ENCODE data around the gene SPRED1. TPM values are rescaled to one million over a fixed set of nuclear protein-coding genes. Genes with fewer than 3 reads are reported as not detected.

The SPRED1 gene
- total and polyA plus RNA-seq, 10 of the 15 experiments (the other 5 are each of a cell fraction or from before 2014, with no cell fraction given), result 0.08 to 2.6 (median 0.22) TPM

- Histone ChIP-seq H3K9ac (ENCODE audit: control insufficient read depth, insufficient read depth, low read length) (no peak overlapping the region), H2AFZ (ENCODE audit: control insufficient read depth, low read depth, low read length) (no peak overlapping the region), H3K4me2 (ENCODE audit: control insufficient read depth, insufficient read depth) (no peak overlapping the region), H4K20me1 (ENCODE audit: control insufficient read depth, insufficient read depth) (no peaks in the 10 kb centered on the region), H3K27ac (ENCODE audit: control insufficient read depth, insufficient read depth) (no peak overlapping the region), H3K9me3 (replicated peaks; ENCODE audit: control insufficient read depth, insufficient read depth, low read length) (no peaks in the 10 kb centered on the region; the same call in 2 of the 3 replicates), H3K4me3 (no peak overlapping the region), H3K79me2 (ENCODE audit: control insufficient read depth, insufficient read depth, low read length) (no peaks in the 10 kb centered on the region), H3K27me3 (replicated peaks in 1 of 2; ENCODE audit: control insufficient read depth in 2 of 2, insufficient read depth in 2 of 2, low read length in 1 of 2) (no peaks in the 10 kb centered on the region), H3K36me3 (ENCODE audit: control insufficient read depth in 2 of 2, insufficient read depth in 2 of 2, low read length in 1 of 2) (no peaks in the 10 kb centered on the region), H3K4me1 (ENCODE audit: control insufficient read depth, insufficient read depth, low read length) (no peaks in the 10 kb centered on the region)
- ChIA-PET CTCF (no interaction called here), SMC1A (ENCODE audit: uncharacterized antibody, unreplicated experiment) (no interaction called here), POLR2A (no interaction called here), RAD21 (ENCODE audit: unreplicated experiment) (no interaction called here)
- in situ Hi-C loops (cut with MboI) (no loop called here), intact Hi-C loops (cut with micrococcal nuclease; ENCODE audit: unreplicated experiment) (no loop called here)
- ATAC-seq (no peak), DNase-seq (ENCODE audit: low read depth, low spot score) (no peak), FAIRE-seq (no peak)
- no TSS peak for BruUV-seq (replicated peaks)
- 0% methylated on average over 3 of the region's 3 CpGs for WGBS (ENCODE audit: insufficient coverage, insufficient replicate concordance, low lambda C conversion rate, missing lambda C conversion rate)
- TF ChIP-seq POLR2A (IDR thresholded peaks at IDR 0.05; ENCODE audit: low read depth, low read length) (no peak), MEF2A (IDR thresholded peaks at IDR 0.05; ENCODE audit: insufficient read depth, low read depth, low read length) (no peak), POU2F2 (IDR thresholded peaks at IDR 0.05; ENCODE audit: borderline replicate concordance, low read depth, low read length) (no peak), NFYB (IDR thresholded peaks at IDR 0.05; ENCODE audit: insufficient read depth, low read depth, low read length) (no peak), ATF2 (IDR thresholded peaks at IDR 0.05; ENCODE audit: low read length) (no peak), PKNOX1 (IDR thresholded peaks at IDR 0.05) (no peak), SMC3 (IDR thresholded peaks at IDR 0.05; ENCODE audit: borderline replicate concordance, low read length) (no peak), NRF1 (conservative IDR thresholded peaks at IDR 0.05; ENCODE audit: low read depth, low read length) (no peak), EGR1 (IDR thresholded peaks at IDR 0.05; ENCODE audit: borderline replicate concordance in 1 of 2, low read depth in 2 of 2, low read length in 2 of 2) (no peak), SREBF2 (IDR thresholded peaks at IDR 0.05; ENCODE audit: low read length) (no peak), ZNF384 (IDR thresholded peaks at IDR 0.05; ENCODE audit: borderline replicate concordance, low read depth, low read length) (no peak), ZNF687 (IDR thresholded peaks at IDR 0.05) (no peak), BACH1 (IDR thresholded peaks at IDR 0.05; ENCODE audit: borderline replicate concordance) (no peak), SKIL (IDR thresholded peaks at IDR 0.05; ENCODE audit: low read depth, poor library complexity, severe bottlenecking) (no peak), ZNF207 (IDR thresholded peaks at IDR 0.05; ENCODE audit: borderline replicate concordance) (no peak), BCL11A (IDR thresholded peaks at IDR 0.05; ENCODE audit: low read depth, low read length) (no peak), HDGF (IDR thresholded peaks at IDR 0.05) (no peak), RB1 (IDR thresholded peaks at IDR 0.05; ENCODE audit: borderline replicate concordance) (no peak)
Measured at GRCh38 chr15:38294126-38294525, 41.5 kb downstream of the SPRED1 start.
